Esophagus mucosa (tissue), 1 donor: Measurements from ENCODE around the gene RS1. TPM values are rescaled to one million over a fixed set of nuclear protein-coding genes. Genes with fewer than 3 reads are reported as not detected.

ENCODE experiments used
- ATAC-seq: fragments of 200-7000 bp; cut with Tn5 transposase; one replicate; pipeline ENCODE4 v1.9.1; 2020
- total RNA-seq: library from RNA; stranded (reverse); gene quantifications from one replicate; pipeline ENCODE4 v1.2.4, GENCODE V29; 2023
- donor health status: DM: yes; HTN: yes; CAD: no.

Gene RS1
- total RNA-seq, 1 donor from 2014 or later, result not detected

GRCh38 chrX:18598413-18598812 is 73.5 kb downstream of the RS1 start:
- ATAC-seq, result no peak

- ATAC-seq, result no peak
Measured at GRCh38 chrX:18596096-18596495, 75.8 kb downstream of the RS1 start.

GRCh38 chrX:18594079-18594478 is 77.8 kb downstream of the RS1 start:
- no peak for ATAC-seq

- no peak for ATAC-seq
Measured at GRCh38 chrX:18591834-18592233, 80.1 kb downstream of the RS1 start.

Other genes with a start within 250 kb of the RS1 start
- gene CDKL5, start 246.5 kb downstream of the RS1 start, total RNA-seq, result 8.7 TPM
- gene PPEF1, start 35.5 kb upstream of the RS1 start, total RNA-seq, result not detected